NOMO-1 treated with DMSO at 0.1 percent for 48 hours (cell line): ENCODE results near the gene ACTL7B.
"Not testable (repeated sequence)": the region's sequence is repeated elsewhere in the genome, so short reads cannot be mapped to it uniquely, and the experiment has no call there.

ENCODE experiments used
- DNase-seq: peaks from one replicate; lab custom pipeline; 2025; ENCODE audit not compliant: unreplicated experiment; lab: John Stamatoyannopoulos, UW

The ACTL7B gene

GRCh38 chr9:108845947-108846346, 9.8 kb downstream of the ACTL7B start:
- DNase-seq: peak; percentile 61

DNA sequence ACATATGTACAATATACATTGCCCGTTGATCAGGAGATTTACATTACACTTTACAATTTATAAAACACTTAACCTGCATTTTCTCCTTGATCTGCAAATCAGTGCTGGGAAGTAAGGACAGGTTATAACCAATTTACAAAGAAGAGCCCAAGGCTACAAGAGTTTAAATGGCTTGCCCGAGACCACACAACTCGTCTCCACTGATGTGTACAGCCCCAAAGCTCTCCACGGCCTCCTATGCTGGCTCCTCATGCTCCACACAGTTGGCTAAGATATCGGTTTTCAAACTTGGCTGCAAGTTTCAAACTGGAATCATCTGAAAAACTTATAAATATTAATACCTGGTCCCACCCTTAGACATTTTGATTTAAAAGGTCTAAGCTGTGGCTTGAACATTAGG, 10.3 kb downstream of the ACTL7B start:
- DNase-seq: no peak

- DNase-seq: no peak
These were observed 10.9 kb downstream of the ACTL7B start for GRCh38 chr9:108844856-108845255.

- DNase-seq: no peak
These were observed 11.4 kb downstream of the ACTL7B start for GRCh38 chr9:108844391-108844790.

- peak; percentile 17 for DNase-seq
These were observed 13.0 kb downstream of the ACTL7B start for GRCh38 chr9:108842610-108843295.

DNA sequence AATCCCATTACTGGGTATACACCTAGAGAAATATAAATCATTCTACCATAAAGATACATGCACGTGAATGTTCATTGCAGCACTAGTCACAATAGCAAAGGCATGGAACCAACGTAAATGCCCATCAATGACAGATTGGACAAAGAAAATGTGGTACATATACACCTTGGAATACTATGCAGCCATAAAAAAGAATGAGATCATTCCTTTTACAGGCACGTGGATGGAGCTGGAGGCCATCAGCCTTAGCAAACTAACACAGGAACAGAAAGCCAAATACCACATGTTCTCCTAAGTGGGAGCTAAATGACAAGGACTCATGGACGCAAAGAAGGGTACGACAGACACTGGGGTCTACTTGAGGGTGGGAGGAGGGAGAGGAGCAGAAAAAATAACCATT, 16.2 kb downstream of the ACTL7B start:
- not testable (repeated sequence) for DNase-seq

DNA sequence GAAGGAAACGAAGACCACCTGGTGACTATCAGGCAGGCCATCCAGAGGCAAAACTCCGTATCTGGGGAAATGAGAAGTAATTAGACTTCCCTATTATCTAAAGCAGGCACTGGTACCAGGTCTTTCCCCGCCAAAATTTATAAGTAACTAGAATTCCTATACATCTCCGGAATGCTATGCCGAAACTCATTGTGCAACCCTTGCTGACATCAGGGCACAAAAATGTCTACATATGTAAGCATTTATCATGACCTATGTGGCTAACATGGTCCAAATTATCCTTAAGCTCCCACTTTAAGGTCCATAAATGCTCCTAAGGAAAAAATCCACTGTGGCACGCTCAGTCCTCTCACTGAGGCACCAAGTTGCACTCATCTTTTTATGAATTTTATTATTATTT, 17.8 kb downstream of the ACTL7B start:
- no peak for DNase-seq

- no peak for DNase-seq
These were observed 18.3 kb downstream of the ACTL7B start for GRCh38 chr9:108837530-108837929.

- no peak for DNase-seq
These were observed 19.0 kb downstream of the ACTL7B start for GRCh38 chr9:108836781-108837180.

GRCh38 chr9:108836319-108836718, 19.5 kb downstream of the ACTL7B start:
- DNase-seq: no peak

DNA sequence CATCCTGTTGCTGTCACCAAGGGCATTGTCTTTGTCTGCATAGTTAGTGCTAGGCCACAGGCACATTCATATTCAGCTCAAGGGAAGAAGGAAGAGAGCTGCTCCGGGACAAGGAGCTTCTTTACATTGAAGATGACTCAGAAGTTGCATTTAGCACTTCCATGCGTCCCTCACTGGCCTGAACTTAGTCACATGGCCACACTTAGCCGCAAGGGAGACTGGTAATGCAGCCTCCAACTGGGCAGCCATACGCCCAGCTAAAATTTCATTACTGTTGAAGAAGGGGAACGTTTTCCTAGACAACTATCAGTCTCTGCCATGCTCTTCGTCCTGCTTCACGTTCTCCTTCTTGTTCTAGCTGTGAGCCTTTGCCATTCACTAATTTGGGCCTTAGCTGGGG, 20.0 kb downstream of the ACTL7B start:
- DNase-seq: peak; percentile 19

DNA sequence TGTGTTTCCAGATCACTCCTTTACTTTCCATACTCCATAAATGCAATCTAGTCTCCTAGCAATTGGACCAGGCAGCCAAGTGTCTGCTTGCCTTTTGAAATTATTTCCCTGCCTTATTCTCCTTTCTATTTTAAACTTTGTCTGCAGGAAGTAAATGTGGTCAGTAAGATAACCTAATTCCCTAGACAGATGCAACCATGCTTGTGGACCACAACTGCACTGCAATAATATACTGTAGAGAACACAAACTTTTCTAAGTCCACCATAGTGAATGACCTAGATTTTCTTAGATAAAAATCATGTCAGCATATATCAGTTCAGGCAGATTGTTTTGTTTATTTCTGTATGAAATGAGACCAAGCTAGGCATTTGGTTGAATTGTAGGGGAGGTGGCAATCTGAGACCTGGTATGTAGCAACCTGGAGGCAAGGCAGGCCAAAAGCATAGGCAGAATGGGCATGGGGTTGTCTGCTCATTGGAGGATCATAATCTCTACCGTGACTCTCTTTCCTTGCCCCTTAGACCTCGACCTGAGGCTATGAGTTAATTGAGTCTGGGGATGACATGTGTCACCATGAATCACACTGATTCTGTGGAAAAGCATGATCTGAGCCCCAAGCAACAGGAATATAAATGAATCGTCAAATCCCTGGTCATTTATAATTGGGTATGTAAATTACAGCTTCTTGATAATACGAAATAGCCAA, 20.7 kb downstream of the ACTL7B start:
- peak; percentile 73 for DNase-seq

DNA sequence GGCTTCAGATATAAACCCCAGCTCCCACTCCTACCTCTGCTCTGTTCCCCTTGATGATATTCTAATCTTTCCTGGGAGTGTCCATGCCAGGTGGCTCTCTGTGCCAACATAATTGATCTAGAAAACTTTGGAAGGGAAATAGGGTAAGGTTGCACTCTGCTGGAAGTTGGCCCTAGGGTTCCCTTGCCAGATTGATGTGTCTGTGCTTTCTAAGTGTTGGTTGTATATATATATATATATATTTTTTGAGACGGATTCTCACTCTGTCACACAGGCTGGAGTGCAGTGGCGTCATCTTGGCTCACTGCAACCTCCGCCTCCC, 23.6 kb downstream of the ACTL7B start:
- no peak for DNase-seq

DNA sequence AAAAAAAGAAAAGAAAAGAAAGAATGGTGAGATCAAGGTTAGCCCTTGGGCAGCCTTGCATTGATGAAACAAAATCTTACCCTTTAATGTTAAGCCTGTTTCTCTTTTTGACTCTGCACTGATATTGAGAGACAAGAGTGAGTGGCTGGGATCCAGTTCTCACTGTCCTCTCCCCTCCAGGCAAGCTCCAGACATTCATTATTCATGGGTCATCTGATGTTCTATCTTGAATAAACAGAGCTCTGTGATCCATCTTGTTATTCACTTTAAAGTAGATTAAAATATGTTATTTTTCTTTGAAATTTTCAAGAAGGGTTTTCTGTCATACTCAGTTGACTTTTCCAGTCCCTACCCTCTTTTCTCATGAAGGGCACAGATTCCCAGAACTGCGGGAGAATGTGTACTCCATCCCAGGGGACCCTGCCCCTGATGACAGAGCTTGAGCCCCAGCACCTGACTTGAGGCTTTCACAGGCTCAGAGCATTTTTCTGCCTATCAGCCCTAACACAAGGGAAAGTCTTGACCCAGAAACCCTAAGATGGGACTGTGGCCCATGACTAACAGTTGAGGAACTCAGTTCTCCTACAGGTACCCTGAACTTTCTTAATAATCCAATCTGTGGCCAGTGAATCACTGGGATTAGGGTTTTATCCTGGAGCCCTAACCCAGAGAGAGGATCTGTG, 24.1 kb downstream of the ACTL7B start:
- no peak for DNase-seq

- no peak for DNase-seq
These were observed 25.5 kb downstream of the ACTL7B start for GRCh38 chr9:108830272-108830671.

DNA sequence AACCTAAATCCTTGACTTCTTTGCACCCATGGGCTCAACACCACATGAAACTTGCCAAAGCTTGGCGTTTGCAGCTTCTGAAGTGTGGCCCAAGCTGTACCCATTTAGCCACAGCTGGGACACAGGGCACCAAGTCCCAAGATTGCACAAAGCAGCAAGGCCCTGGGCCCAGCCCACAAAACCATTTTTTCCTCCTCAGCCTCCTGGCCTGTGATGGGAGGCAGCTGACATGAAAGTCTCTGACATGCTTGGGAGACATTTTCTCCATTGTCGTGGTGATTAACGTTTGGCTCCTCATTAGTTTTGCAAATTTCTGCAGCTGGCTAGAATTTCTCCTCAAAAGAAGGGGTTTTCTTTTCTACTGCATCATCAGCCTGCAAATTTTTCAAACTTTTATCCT, 32.0 kb downstream of the ACTL7B start:
- no peak for DNase-seq

DNA sequence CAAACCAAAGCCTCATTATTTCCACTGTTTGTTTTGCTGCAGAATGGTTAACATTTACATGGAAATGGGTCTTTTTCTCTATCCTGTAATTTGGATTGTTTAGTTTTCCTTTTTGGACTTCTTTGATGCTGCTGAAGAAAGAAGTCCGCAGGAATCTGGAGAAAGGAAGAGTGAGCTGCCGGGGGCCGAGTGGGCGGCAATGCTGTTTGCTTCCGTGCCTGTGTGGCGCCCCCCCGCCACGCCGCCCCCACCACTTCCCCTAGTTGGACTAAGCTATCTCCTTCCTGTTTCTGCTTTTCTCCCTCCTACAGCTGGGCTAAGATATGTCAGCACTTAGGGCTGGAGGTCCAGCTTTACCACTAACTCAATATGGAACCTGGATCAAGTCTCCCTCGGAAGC, 39.7 kb downstream of the ACTL7B start:
- peak; percentile 77 for DNase-seq

DNA sequence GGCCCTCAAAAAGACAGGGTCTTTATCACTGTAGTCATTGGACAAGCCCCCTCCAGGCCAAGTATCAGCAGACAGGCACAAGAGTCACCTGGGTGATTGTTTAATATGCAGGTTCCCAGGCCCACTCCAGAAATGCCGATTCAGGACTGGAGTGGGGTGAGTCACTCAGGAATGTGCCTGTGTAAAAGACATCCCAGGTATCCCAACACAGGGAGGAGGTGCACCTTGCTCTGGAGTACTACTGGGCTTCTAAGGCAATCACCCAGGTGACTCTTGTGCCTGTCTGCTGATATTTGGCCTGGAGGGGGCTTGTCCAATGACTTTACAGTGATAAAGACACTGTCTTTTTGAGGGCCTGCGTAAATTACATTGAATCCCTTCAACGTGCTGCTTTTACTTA, 40.6 kb downstream of the ACTL7B start:
- DNase-seq: no peak

GRCh38 chr9:108813951-108814601, 41.7 kb downstream of the ACTL7B start:
- DNase-seq: peak; percentile 28

DNA sequence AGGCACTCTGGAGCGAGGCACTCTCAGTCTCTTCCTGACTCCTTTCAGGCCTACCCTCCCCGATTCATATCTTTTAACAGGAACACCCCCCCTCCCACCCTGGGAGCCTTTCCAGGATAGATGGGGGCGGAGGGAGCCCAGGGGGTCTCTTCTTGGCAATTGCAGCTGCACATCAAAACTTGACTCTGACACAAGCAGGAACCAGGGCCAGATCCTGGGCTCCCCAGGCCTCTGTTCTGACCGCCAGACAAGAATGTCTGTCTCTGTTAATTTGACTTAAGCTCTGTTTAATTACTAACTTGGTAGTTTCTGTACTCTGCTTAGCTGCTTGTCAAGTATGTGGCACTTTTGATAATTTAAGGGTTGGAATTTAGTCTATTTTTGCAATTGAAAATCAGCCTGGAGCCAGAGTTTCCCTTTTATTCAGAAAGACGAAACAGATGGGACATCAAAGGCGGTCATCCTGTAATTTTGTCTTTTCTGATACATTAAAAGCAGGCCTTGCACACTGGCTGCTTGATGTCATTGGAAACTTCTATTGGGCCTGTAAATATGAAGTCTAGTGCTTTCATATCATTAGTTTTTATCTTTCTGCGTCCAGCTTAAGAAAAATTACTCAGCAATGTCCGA, 43.3 kb downstream of the ACTL7B start:
- DNase-seq: no peak

DNA sequence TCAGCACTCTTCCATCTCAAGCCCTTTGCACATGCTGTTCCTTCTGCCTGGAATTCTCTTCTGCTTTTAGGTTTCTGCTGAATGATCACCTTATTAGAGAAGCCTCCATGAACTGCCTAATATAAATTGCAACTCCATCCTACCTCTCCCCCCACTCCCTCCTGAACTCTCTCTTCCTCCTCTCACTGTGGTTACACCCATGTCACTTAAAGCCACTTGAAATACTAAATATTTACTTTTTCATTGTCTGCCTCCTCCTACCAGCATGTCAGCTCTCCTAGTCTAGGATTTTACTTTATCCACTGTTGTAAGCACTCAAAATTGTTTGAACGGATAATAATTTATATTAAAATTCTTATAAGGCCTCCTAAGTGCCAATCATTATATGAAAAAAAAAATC, 43.8 kb downstream of the ACTL7B start:
- no peak for DNase-seq
